ENCODE measurements around the gene BAHCC1.

BAHCC1 gene

GRCh38 chr17:81368161-81369022, 26.9 kb upstream of the BAHCC1 start:
- DNase-seq = no peak

DNA sequence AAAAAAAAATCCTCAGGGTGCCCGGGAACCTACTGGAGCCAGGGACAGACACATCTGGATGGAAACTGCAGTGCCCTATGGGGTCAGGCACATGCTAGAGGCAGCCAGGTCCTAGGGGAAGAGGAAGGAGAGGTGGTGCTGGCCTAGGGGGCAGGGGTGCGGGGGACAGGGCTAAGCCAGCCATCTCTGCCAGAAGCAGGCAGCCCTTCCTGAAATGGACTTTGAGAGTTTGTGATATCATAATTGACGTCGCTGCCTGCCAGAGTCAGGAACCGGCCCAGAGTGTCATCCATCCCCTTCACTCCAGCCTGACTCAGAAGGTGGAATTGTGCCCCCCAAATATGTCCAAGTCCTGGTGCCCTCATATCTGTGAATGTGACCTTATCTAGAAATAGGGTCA, 25.0 kb upstream of the BAHCC1 start:
- DNase-seq = no peak

GRCh38 chr17:81371910-81372760, 23.1 kb upstream of the BAHCC1 start:
- no peak for DNase-seq

DNA sequence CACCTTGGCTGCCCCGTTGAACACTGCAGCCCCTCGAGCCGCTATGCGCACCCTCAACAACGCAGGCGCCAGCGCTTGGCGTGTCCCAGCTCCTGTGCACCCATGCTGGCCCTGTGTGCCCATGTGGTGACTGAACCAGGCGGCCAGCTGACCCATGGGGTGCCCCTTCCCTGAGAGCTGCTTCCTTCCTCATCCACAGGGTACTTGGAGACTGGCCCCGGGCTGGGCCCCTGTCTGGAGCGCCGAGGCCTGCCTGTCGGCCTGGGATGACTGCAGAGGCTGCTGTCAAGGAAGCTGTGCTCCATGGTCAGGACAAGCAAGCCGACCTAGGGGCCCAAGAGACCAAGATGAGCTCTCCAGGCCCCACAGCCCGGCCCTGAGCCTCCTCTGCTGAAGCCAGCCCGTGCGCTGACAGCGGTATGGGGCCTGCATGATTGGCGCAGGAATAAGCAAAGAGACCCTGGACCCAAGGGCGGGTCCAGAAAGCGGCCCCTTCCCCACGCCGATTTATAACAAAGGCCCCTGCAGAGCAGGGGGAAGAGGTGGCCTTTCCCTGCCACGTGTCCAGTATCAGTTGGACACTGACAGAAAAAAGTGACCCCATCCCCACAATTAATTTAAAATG, 21.6 kb upstream of the BAHCC1 start:
- no peak for DNase-seq

DNA sequence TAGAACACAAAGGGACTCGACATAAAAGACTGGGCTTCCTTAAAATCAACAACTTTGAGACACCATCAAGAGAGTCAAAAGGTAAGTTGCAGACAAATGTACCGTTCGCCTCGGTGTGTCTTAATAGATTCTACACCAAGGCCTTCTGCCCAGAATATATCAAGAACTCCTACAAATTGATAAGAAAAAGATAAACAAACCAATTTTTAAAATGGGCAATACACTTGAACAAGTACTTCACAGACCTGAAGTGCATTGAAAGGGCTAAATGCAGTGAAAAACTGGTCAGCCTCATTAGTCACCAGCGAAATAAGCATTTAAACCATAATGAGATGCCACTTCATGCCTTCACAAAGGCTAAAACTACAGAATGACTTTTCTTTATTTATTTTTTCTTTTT, 20.4 kb upstream of the BAHCC1 start:
- DNase-seq = no peak

DNA sequence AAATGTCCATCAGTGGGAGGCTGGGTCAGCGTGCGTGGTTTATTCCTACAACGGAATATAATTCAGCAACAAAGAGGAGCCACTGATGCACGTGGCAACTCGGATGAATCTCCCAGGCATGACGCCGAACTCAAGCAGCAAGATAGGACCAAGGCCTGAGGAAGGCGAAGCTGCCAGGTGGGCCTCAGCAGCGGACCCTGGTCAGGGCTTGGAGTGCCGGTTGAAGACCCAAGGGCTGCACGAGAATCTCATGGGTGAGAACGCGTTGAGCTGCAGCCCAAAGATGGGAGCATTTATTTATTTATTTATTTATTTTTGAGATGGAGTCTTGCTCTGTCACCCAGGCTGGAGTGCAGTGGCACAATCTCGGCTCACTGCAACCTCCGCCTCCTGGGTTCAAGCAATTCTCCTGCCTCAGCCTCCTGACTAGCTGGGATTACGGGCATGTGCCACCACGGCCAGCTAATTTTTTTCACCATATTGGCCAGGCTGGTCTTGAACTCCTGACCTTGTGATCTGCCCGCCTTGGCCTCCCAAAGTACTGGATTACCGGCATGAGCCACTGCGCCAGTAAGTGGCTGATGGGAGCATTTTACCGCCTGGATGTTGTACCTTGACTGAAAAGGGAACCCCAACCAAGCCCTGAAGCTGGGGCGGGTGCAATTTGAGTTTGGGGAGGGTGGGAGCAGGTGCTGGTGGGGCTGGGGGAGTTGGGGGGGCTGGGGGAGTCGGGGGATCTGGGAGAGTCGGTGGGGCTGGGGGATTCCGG, 18.1 kb upstream of the BAHCC1 start:
- no peak for DNase-seq

DNA sequence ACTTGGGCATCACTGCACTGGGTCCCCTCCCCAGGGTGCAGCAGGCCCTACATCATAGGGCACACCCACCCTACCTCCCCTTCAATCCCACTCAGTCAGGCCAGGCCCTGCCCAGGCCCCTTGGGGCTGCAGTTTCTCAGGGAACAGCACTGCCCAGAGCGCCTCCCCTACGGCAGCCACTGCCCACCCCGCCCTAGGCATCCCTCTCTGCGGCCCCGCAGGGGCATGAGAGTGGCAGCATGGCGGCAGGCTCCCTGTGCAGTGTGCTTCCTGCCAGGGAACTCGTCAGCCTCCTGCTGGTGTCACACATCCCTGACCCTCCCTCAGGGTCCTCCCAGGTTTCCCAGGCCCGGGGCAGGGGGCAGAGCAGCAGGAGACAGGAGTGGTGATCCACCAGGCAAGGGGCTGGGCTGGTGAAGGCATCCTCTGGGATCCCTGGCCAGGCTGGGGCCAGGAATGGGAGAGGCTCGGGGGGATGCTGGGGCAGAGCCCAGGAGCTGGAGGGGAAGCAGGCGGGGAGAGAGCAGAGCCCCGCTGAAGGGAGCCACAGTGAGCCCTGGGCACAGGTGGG, 16.2 kb upstream of the BAHCC1 start:
- no peak for DNase-seq

- DNase-seq = no peak
Measured at GRCh38 chr17:81379523-81379942, 15.7 kb upstream of the BAHCC1 start.

DNA sequence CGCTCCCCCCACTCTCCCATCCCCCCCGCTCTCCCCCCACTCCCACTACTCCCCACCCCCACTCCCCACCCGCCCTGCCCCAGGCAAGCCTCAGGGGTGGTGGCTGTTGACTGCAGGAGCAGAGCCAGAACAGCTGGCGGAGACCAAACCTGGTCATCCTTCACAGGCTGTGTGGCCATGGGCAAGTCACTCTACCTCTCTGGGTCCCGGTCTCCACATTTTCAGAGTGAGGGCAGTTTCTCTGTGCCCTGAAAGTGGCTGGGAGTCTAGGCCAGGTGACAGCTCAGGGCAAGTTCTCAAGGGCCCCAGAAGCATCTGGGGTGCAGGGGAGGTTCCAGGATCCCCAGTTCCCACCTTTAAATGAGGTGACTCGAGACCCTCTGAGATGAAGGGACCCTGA, 15.1 kb upstream of the BAHCC1 start:
- no peak for DNase-seq

- DNase-seq = no peak
Measured at GRCh38 chr17:81380666-81381518, 14.4 kb upstream of the BAHCC1 start.

GRCh38 chr17:81381632-81382577, 13.4 kb upstream of the BAHCC1 start:
- no peak for DNase-seq

DNA sequence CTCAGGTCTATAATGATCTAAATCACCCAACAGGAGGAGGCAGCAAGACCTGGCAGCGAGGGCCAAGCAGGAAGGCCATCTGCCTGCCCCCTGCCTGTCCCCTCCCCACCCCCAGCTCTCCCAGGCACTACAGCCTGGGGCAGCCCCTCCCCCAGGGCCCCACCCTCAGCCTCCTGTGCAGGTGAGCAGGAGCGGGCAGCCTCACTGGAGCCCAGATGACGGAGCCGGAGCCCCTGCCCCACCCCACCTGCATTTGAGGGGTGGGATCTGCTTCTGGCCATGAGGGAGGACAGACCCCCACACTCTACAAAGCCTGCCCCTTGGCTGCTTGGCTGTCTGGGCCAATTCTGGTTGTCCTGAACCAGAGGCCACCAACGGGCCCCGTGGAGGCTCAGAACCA, 12.4 kb upstream of the BAHCC1 start:
- no peak for DNase-seq

DNA sequence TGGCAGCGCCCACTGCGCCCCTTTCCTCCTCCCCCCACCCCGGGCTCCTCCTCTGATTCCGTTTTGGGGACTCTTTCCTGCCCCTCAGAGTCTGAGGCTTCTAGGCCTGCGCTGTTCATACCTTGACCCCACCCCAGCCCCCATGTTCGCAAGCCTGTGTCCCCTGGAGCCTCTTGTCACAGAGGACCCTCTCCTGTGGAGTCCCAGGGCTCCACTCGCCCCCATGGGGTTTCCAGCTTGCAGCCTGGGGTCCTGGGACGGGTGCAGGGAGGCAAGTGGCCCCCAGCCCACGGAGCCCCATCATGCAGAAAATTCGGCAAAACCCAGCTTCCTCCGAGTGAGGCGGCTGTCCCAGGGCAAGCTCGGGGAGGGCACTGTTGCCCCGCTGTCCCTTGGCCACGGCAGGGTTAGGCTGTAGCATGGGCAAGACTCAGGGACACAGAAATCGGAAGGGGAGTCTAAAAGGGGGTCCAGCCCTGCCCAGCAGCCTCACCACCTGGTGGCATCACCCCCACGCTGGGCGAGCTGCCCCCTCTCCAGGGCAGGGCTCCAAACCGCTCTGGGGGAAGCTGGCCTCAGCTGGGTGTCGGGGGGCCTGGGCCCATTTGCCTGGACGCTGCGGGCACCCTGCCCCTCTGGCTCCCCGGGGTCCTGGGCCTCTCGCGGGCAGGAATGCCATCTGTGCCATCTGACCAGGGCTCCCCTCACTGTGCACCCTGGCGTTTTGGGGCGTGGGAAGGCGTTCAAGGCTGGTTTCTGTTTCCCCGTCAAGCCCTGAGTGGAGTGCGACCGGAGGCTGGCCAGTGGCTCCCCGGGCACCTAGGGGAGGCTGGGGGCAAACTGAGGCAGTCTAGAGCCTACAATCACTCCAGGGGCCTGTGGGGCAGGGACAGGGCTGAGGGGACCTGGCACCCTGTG, 11.5 kb upstream of the BAHCC1 start:
- DNase-seq = no peak

DNA sequence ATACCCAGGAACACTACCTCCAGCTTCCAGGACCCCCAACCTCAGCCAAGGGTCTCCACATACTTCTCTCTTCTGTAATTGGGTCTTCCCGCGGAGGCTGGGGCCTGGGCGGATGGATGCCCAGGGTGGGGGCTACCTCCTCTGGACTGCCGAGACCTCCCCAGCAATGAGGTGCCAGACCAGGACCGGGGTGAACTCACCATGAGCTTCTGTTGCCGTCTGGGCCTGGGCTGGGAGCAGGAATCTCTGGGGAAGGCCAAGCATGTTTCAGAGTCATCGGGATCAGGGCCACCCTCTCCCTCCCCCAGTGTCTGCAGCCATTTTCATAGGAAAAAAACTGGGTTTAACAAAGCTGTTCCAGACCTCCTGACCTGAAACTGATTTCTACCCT, 10.3 kb upstream of the BAHCC1 start:
- no peak for DNase-seq

GRCh38 chr17:81385320-81386111, 9.7 kb upstream of the BAHCC1 start:
- DNase-seq = no peak

DNA sequence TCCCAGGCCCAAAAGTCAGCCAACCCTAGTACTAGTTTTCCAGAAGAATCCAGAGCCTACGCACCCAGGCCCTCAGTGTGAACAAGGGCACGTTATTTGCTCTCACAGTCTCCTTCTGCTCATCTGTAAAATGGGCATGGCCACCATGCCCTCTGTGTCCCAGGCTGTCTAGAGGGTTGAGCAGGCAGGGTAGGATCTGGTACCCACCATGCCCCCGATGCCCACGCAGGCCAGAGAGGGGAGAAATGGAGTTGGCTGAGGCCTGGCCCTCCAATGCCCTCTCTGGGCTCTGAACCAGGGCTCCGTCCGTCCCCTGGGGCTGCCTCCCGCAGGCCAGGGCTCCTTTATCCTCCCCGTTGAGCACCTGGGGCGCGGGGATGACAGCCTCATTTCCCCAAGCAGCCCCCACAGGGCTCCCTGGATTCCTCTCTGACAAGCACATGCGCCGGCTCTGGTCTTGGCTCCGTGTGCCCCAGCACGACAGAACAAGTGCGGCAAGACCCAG, 9.1 kb upstream of the BAHCC1 start:
- DNase-seq = no peak

GRCh38 chr17:81386646-81387099, 8.6 kb upstream of the BAHCC1 start:
- no peak for DNase-seq

All from NCI-H1436 treated with DMSO at 0.1 percent for 48 hours (cell line).